Right lobe of liver (tissue), 4 donors: ENCODE results near the gene PKP4.

Source experiments
- POLR2A ChIP-seq: fragments of 450-650 bp; IDR thresholded peaks from one replicate; pipeline ENCODE4 v1.6.1; 2017; ENCODE audit warnings: antibody characterized with exemption, mild to moderate bottlenecking
- TF ChIP-seq, protein P1 (sequence below), 4 donors: fragments of 200-600 bp in 3 of 4; fragments of 450-650 bp in 1 of 4; IDR thresholded peaks; one replicate each; pipeline versions ENCODE4 v1.5.1 to v1.8.0; 2016 to 2022; ENCODE audit warnings: antibody characterized with exemption in 4 of 4, mild to moderate bottlenecking in 2 of 4
- donor health status: DM: no; HTN: no; CAD: no.
- donor health status: DM: no; HTN: no; CAD: no.
- donor health status: DM: no; HTN: yes; CAD: no.

DNA sequence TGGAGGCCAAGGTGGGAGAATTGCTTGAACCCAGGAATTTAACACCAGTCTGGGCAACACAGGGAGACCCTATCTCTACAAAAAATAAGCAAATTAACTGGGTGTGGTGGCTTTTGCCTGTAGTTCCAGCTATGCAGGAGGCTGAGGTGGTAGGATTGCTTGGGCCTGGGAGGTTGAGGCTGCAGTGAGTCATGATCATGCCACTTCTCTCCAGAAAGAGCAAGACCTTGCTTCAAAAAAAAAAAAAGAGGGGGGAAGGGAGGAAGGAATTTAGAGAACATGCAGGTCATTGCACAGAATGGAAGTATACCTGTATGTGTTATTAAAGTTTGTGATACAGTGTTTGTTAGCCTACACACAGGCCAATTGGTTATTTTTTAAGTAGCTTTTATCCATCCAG, 25.8 kb downstream of the PKP4 start:
- TF ChIP-seq, protein P1, sequence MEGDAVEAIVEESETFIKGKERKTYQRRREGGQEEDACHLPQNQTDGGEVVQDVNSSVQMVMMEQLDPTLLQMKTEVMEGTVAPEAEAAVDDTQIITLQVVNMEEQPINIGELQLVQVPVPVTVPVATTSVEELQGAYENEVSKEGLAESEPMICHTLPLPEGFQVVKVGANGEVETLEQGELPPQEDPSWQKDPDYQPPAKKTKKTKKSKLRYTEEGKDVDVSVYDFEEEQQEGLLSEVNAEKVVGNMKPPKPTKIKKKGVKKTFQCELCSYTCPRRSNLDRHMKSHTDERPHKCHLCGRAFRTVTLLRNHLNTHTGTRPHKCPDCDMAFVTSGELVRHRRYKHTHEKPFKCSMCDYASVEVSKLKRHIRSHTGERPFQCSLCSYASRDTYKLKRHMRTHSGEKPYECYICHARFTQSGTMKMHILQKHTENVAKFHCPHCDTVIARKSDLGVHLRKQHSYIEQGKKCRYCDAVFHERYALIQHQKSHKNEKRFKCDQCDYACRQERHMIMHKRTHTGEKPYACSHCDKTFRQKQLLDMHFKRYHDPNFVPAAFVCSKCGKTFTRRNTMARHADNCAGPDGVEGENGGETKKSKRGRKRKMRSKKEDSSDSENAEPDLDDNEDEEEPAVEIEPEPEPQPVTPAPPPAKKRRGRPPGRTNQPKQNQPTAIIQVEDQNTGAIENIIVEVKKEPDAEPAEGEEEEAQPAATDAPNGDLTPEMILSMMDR (IDR thresholded peaks at IDR 0.05) = no peak
- TF ChIP-seq POLR2A = no peak
